ENCODE measurements around the gene KIF16B.

DNA sequence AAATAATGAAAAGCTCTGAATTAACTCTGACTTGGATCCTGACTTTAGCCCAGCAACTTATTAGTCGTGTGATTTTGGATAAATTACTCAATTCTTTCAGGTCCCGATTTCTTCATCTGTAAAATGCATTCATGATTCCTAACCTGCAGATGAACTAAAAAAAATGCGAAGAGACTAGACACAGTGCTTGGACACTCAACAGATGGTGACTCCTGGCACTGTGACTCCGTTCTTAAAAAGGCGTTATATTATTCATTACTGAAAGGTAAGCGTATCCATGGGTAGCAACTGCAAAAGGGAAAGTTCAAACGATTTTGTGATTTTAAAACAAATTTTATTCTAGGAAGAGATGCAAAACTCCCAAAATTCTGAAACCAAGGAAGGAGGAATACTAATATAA is 226.3 kb downstream of the KIF16B start:
- TF ChIP-seq, protein P1, sequence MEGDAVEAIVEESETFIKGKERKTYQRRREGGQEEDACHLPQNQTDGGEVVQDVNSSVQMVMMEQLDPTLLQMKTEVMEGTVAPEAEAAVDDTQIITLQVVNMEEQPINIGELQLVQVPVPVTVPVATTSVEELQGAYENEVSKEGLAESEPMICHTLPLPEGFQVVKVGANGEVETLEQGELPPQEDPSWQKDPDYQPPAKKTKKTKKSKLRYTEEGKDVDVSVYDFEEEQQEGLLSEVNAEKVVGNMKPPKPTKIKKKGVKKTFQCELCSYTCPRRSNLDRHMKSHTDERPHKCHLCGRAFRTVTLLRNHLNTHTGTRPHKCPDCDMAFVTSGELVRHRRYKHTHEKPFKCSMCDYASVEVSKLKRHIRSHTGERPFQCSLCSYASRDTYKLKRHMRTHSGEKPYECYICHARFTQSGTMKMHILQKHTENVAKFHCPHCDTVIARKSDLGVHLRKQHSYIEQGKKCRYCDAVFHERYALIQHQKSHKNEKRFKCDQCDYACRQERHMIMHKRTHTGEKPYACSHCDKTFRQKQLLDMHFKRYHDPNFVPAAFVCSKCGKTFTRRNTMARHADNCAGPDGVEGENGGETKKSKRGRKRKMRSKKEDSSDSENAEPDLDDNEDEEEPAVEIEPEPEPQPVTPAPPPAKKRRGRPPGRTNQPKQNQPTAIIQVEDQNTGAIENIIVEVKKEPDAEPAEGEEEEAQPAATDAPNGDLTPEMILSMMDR (IDR thresholded peaks at IDR 0.05): no peak
- TF ChIP-seq ZFX (IDR thresholded peaks at IDR 0.05; ENCODE audit: borderline replicate concordance): no peak
